Progenitor cell of endocrine pancreas (in vitro differentiated cells): ENCODE results near the gene ADD3. TPM values are rescaled to one million over a fixed set of nuclear protein-coding genes. Genes with fewer than 3 reads are reported as not detected.

ENCODE experiments used
- DNase-seq: peaks from one replicate; pipeline ENCODE4 v3.0.0; 2021; ENCODE audit warnings: low spot score; ENCODE audit not compliant: unreplicated experiment
- H3K27ac Mint-ChIP-seq: 2 replicates; pipeline ENCODE4 v1.8.0; 2021; ENCODE audit warnings: mild to moderate bottlenecking, moderate library complexity, mixed read lengths
- H3K27me3 Mint-ChIP-seq: 2 replicates; pipeline ENCODE4 v1.8.0; 2021; ENCODE audit warnings: mixed read lengths
- H3K36me3 Mint-ChIP-seq: 2 replicates; pipeline ENCODE4 v1.8.0; 2022; ENCODE audit warnings: mixed read lengths; ENCODE audit not compliant: insufficient read depth
- H3K4me1 Mint-ChIP-seq: 2 replicates; pipeline ENCODE4 v1.8.0; 2021; ENCODE audit warnings: low read depth, mixed read lengths
- H3K4me3 Mint-ChIP-seq: 2 replicates; pipeline ENCODE4 v1.8.0; 2021; ENCODE audit warnings: low read depth, mild to moderate bottlenecking, moderate library complexity, mixed read lengths
- H3K9me3 Mint-ChIP-seq: 2 replicates; pipeline ENCODE4 v1.8.0; 2021; ENCODE audit warnings: low read depth, mixed read lengths
- CTCF ChIP-seq: fragments of 200-600 bp; sonication (generic); IDR thresholded peaks from one replicate; pipeline ENCODE4 v1.5.0; 2021; ENCODE audit warnings: antibody characterized with exemption, mild to moderate bottlenecking; ENCODE audit not compliant: unreplicated experiment
- total RNA-seq: library from RNA; stranded (reverse); gene quantifications from 2 replicates; pipeline ENCODE4 v1.2.1, GENCODE V29; 2021

Gene ADD3
- total RNA-seq, 1 donor from 2014 or later: 111 TPM

- Mint-ChIP-seq H3K4me1 (peaks cover 10% of the 10 kb centered on the region), H3K36me3 (no peaks in the 10 kb centered on the region), H3K4me3 (no peak overlapping the region), H3K27me3 (no peaks in the 10 kb centered on the region), H3K27ac (no peak overlapping the region), H3K9me3 (no peaks in the 10 kb centered on the region)
- DNase-seq: no peak
- TF ChIP-seq CTCF: peak; percentile 80
Measured at GRCh38 chr10:110138197-110138812, 130.5 kb downstream of the ADD3 start.

- no peak for TF ChIP-seq CTCF
- no peak overlapping the region for H3K4me3 Mint-ChIP-seq
- H3K9me3 Mint-ChIP-seq: no peaks in the 10 kb centered on the region
- H3K27me3 Mint-ChIP-seq: no peaks in the 10 kb centered on the region
- no peak for DNase-seq
- no peak overlapping the region for H3K27ac Mint-ChIP-seq
- peaks cover 11% of the 10 kb centered on the region for H3K4me1 Mint-ChIP-seq
- no peaks in the 10 kb centered on the region for H3K36me3 Mint-ChIP-seq
Measured at GRCh38 chr10:110141185-110141584, 133.4 kb downstream of the ADD3 start.

GRCh38 chr10:110141871-110142635 lies 134.3 kb downstream of the ADD3 start:
- Mint-ChIP-seq H3K9me3 (no peaks in the 10 kb centered on the region), H3K36me3 (no peaks in the 10 kb centered on the region), H3K27me3 (no peaks in the 10 kb centered on the region), H3K4me1 (peaks cover 11% of the 10 kb centered on the region), H3K4me3 (no peak overlapping the region), H3K27ac (peak overlapping the region; percentile 82)
- no peak for TF ChIP-seq CTCF
- no peak for DNase-seq

GRCh38 chr10:110142965-110143364 lies 135.2 kb downstream of the ADD3 start:
- Mint-ChIP-seq H3K4me1 (peaks cover 9% of the 10 kb centered on the region), H3K9me3 (no peaks in the 10 kb centered on the region), H3K27me3 (no peaks in the 10 kb centered on the region), H3K36me3 (no peaks in the 10 kb centered on the region), H3K27ac (no peak overlapping the region), H3K4me3 (no peak overlapping the region)
- TF ChIP-seq CTCF: no peak
- DNase-seq: no peak

GRCh38 chr10:110144507-110144906 lies 136.7 kb downstream of the ADD3 start:
- H3K4me3 Mint-ChIP-seq: no peak overlapping the region
- no peaks in the 10 kb centered on the region for H3K36me3 Mint-ChIP-seq
- peaks cover 2% of the 10 kb centered on the region for H3K27me3 Mint-ChIP-seq

More at GRCh38 chr10:110144507-110144906, 136.7 kb downstream of the ADD3 start:
- Mint-ChIP-seq H3K4me1 (peaks cover 9% of the 10 kb centered on the region), H3K27ac (no peak overlapping the region), H3K9me3 (no peaks in the 10 kb centered on the region)
- DNase-seq: no peak
- no peak for TF ChIP-seq CTCF
